ENCODE measurements around the gene VTI1B. TPM values are rescaled to one million over a fixed set of nuclear protein-coding genes. Genes with fewer than 3 reads are reported as not detected.

Gene VTI1B
- total RNA-seq, 1 donor from 2014 or later: 46.2 TPM

- DNase-seq (ENCODE audit: low read depth): no peak
- TF ChIP-seq CTCF (conservative IDR thresholded peaks at IDR 0.05; ENCODE audit: low read depth, low read length): no peak
- peak within 1 kb of the TSS; percentile 74 for H3K4me3 ChIP-seq (ENCODE audit: low read depth, low read length)
Observed at GRCh38 chr14:67695394-67695949, 21.0 kb upstream of the VTI1B start, which contains the start of gene RDH11. TSS of gene RDH11 (minus strand) at chr14:67695764. CDS start at chr14:67695703, 61 bp downstream.

GRCh38 chr14:67694791-67695393 lies 20.5 kb upstream of the VTI1B start:
- no peak for TF ChIP-seq CTCF (conservative IDR thresholded peaks at IDR 0.05; ENCODE audit: low read depth, low read length)
- peak; percentile 88 for DNase-seq (ENCODE audit: low read depth)
- peak overlapping the region; percentile 74 for H3K4me3 ChIP-seq (ENCODE audit: low read depth, low read length)

GRCh38 chr14:67690011-67690410 lies 15.6 kb upstream of the VTI1B start:
- no peak overlapping the region for H3K4me3 ChIP-seq (ENCODE audit: low read depth, low read length)
- no peak for DNase-seq (ENCODE audit: low read depth)
- TF ChIP-seq CTCF (conservative IDR thresholded peaks at IDR 0.05; ENCODE audit: low read depth, low read length): no peak

- no peak overlapping the region for H3K4me3 ChIP-seq (ENCODE audit: low read depth, low read length)
- TF ChIP-seq CTCF (conservative IDR thresholded peaks at IDR 0.05; ENCODE audit: low read depth, low read length): peak; percentile 12
- DNase-seq (ENCODE audit: low read depth): peak; percentile 88
Observed at GRCh38 chr14:67683842-67684241, 9.4 kb upstream of the VTI1B start.

- no peak for TF ChIP-seq CTCF (conservative IDR thresholded peaks at IDR 0.05; ENCODE audit: low read depth, low read length)
- DNase-seq (ENCODE audit: low read depth): no peak
- no peak overlapping the region for H3K4me3 ChIP-seq (ENCODE audit: low read depth, low read length)
Observed at GRCh38 chr14:67680941-67681340, 6.5 kb upstream of the VTI1B start.

GRCh38 chr14:67680121-67680602 lies 5.7 kb upstream of the VTI1B start:
- no peak for TF ChIP-seq CTCF (conservative IDR thresholded peaks at IDR 0.05; ENCODE audit: low read depth, low read length)
- DNase-seq (ENCODE audit: low read depth): peak; percentile 59
- no peak overlapping the region for H3K4me3 ChIP-seq (ENCODE audit: low read depth, low read length)

- no peak overlapping the region for H3K4me3 ChIP-seq (ENCODE audit: low read depth, low read length)
- no peak for DNase-seq (ENCODE audit: low read depth)
- no peak for TF ChIP-seq CTCF (conservative IDR thresholded peaks at IDR 0.05; ENCODE audit: low read depth, low read length)
Observed at GRCh38 chr14:67679006-67679405, 4.6 kb upstream of the VTI1B start.
